GM18868 (cell line): ENCODE measurements around the gene MAU2.
"Not testable (repeated sequence)": the region's sequence is repeated elsewhere in the genome, so short reads cannot be mapped to it uniquely, and the experiment has no call there.

Experiments used
- ATAC-seq: cut with Tn5 transposase; IDR thresholded peaks from one replicate; pipeline ENCODE4 v1.9.1; 2021; ENCODE audit warnings: mild to moderate bottlenecking, moderate library complexity; ENCODE audit not compliant: unreplicated experiment

Gene MAU2

DNA sequence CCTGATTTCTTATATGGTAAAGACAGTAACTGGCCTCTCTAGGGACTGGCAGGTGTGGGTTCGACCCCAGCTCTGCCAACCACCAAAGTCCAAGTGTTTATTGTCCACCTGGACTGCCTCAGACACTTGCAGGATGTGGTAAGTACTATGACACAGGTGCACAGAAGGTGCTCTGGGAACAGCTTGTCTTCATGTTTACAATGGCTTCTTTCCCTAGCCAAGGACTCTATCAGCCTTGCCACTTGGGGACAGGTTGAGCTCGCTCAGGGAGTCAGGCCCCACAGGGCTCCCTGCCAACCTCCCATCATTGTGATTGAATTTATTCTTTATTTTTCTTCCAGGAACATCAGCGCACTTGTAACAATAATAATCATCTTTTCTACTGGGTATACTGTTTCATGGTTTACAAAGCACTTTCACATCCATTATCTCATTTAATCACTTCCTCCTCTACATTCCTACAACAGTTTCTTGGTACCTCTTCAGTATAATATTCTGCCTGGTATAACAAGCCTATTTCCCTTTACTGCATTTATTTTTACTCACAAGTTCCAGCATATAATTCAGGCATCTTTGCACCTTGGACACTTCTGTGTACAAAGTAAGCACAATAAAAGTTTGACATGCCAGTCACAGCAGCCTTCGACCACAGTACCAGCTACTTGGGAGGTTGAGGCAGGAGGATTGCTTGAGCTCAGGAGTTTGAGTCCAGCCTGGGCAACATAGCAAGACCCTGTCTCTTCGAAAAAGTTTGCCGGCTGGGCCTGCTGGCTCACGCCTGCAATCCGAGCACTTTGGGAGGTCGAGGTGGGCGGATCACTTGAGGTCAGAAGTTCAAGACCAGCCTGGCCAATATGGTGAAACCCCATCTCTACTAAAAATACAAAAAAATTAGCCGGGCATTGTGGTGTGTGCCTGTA is 60.6 kb downstream of the MAU2 start:
- ATAC-seq, result no peak

DNA sequence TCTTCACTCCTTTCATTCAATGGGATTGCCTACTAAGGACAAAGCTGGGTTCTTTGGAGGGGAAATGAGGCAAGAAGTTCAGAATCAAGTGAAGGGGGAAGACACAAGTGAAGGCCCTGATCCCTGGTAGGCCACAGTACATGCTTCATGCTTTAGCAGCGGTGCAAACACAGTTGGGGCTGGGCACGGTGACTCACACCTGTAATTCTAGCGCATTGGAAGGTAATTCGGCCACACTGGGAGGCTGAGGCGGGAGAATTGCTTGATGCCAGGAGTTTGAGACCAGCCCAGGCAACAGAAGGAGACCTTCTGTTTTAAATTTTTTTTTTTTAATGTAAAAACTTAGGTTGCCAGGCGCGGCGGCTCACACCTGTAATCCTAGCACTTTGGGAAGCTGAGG is 61.5 kb downstream of the MAU2 start:
- no peak for ATAC-seq

- ATAC-seq, result no peak
These were observed 63.9 kb downstream of the MAU2 start for GRCh38 chr19:19384486-19384885.

- peak; percentile 91 for ATAC-seq
These were observed 64.7 kb downstream of the MAU2 start for GRCh38 chr19:19385131-19385895.

- peak; percentile 22 for ATAC-seq
These were observed 65.6 kb downstream of the MAU2 start for GRCh38 chr19:19385896-19386869.

DNA sequence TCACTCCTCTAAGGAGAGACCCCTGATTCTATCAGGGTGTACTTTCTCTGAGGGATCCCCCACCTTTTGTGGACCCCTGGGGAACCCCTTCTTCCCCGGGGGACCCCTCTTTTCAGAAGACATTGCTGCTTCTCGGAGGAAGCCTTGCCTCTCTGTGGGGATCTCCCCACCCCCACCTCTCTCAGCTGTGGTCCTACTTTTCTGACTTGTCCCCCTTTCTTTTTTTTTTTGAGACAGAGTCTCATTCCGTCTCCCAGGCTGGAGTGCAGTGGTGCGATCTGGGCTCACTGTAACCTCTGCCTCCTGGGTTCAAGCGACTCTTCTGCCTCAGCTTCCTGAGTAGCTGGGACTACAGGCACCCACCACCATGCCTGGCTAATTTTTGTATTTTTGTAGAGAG is 66.5 kb downstream of the MAU2 start:
- ATAC-seq, result no peak

- ATAC-seq, result no peak
These were observed 68.2 kb downstream of the MAU2 start for GRCh38 chr19:19388568-19389555.

DNA sequence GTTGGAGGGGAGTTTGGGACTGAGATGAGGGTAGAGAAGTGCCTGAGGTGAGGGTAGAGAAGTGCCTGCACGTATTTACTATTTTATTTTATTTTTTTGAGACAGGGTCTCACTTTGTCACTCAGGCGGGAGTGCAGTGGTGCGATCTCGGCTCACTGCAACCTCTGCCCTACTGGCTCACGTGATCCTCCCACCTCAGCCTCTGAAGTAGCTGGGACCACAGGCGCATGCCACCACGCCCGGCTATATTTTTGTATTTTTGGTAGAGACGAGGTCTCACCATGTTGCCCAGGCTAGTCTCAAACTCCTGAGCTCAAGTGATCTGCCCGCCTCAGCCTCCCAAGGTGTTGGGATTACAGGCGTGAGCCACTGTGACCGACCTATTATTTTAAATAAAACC is 69.1 kb downstream of the MAU2 start:
- not testable (repeated sequence) for ATAC-seq

DNA sequence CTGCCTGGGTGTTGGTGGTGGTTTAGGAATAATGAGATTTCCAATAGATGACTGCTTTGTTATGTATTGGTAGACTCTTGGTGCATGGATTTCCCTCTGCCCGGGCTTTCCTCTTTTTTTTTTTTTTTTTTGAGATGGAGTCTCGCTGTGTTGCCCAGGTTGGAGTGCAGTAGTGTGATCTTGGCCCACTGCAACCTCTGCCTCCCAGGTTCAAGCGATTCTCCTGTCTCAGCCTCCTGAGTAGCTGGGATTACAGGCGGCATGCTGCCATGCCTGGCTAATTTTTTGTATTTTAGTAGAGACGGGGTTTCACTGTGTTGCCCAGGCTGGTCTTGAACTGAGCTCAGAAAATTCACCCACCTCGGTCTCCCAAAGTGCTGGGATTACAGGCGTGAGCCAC is 73.7 kb downstream of the MAU2 start:
- not testable (repeated sequence) for ATAC-seq

DNA sequence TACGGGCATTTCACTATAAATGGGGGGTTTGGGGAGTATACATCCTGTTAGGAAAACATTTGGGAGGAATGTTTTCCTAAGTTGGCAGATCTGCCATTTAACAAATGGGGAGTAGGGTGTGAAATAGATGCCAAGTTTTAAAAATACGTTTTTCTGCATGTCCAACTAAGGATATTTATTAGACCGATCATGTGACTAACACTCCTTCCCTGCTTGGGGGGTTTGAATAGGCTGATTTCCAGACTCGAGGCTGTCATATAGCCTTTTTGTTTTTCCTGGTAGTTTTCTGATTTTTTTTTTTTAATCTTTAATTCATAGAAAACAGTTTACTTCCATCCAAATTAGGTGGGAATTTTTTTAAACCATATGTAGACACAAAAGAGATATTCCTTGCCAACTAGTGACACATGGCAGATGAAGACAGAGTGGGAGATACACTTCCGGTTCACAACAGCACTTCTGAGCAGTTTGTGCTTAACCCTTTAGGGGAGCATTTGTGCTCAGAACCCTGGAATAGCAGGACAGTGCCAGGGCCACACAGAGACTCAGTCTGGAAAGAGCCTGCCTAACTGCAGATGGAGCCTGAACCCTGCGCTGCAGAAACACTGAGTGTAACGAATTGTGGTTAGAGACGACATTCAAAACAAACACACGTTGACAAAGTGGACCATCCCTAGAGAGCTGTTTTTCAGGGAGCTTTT is 79.3 kb downstream of the MAU2 start:
- ATAC-seq, result no peak

- no peak for ATAC-seq
These were observed 82.2 kb downstream of the MAU2 start for GRCh38 chr19:19402656-19403372.

DNA sequence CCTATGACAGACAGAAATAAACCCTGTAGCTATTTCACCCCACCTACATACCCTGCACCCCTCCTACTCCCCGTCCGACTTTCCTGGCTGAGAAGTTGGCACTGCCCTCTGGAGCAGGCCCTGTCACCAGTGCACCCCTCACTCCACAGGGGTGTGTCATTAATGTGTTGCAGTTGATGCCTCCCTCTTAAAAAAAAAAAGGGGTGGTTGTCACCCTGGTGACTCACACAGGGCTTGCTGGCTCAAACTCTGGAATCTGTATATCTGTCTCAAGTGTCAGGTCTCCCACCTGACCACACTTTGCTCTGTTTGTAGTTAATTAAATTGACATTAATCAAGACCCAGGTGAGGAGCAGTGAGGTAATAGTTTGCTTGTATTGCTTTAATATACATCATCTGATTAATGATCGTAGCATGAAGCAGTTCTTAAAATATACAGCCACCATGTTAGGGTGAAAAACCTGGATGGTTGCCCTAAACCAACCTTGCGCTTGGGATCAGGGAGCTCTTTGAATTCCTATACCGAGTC is 82.8 kb downstream of the MAU2 start:
- ATAC-seq, result no peak

DNA sequence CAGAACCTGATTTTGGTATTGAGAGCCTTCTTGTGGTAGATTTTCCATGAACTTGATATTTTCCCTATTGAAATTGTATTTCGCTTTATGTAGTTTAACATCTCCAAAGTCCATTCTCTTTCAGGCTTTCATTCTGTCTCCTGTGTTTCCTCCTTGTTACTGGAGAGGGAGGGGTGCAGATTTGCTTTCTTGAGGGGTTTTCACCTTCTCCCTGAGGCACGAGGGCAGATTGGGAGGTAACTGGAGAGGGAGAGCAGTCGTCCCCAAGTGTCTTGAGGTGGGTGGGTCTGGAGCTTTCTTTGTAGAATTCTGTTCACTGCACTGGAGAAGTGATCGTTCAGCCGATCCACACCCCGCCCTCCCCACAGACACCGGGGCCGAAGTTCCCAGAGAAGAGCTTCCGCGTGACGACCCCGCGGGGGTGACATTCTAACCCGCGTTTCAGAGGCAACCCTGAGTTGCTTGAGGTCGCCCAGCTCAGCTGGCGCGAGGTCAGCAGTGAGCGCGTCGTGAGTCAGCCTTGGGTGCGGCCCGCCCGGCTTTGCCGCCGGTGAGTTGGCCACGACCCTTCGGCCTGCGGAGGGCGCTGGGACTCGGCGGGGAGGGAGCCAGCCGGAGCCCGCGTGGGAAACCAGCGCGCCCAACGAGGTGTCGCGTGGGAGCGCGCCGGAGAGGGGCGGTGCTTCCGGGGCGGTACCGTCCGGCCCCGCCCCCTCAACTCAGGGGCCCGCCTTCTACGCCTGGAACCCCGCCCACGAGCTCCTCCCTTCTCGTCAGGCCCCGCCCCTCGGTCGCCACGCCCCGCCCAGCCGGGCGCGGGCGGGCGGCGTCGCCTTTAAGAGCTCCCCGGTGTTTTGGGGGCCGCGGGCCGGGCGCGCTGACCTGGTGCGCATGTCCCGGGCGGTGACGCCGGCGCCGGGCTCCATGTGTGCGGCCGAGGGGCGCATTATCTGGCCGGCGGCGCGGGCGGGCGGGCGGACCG is 84.5 kb downstream of the MAU2 start, which contains the start of gene GATAD2A:
Gene GATAD2A, plus strand, starts transcription at position 797 of the 982 bp plus-strand sequence. CDS start 59,671 bp downstream, outside the sequence.
- peak; percentile 73 for ATAC-seq

DNA sequence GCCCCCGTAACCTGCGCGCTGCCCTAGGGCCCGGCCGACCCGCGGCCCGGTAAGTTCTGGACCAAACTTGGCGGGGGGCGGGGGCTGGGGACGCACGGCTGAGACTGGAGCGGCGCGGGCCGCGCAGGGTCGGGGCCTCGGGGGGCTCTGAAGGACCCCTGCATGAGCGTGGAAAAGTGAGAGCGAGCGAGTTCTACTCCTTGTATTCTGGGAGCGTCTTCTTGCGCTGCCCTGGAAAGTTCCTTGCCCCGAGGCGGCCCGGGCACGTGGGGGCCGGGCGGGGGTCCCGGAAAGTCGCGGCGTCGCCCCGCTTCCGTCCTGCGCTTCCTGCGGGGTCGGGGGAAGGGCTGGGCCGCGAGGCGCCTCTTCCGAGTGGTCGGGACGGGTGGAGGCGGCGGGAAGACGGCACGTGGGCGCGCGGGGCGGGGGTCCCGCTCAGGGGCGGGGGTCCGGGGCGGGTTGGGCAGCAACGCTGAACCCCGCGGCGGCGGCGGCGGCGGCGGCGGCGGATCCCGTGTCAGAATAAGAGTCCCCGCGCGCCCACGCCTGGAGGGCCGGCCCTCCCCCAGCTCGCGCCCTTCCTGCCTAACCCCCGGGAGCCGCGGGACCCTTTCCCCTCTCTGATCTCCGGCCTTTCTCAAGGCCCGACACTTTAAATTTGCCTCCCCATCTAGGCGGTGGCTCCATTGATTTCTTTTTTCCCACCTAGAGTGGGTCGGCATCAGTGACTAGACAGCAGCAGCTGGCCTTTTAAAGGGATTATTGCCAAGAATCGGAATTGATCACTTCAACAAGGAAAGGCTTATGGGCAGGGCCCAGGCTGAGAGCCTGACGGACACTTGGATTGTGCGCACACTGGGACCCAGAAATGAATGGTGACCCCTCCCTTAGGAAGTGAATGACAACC is 85.6 kb downstream of the MAU2 start:
- peak; percentile 7 for ATAC-seq

GRCh38 chr19:19406878-19407632 is 86.4 kb downstream of the MAU2 start:
- ATAC-seq, result peak; percentile 24
